Adrenal gland (tissue), 12 donors: Measurements from ENCODE around the gene GAR1. TPM values are rescaled to one million over a fixed set of nuclear protein-coding genes. Genes with fewer than 3 reads are reported as not detected.

ENCODE experiments used
- DNase-seq, 7 donors: peaks; one replicate each; pipeline ENCODE4 v3.0.0-alpha.2; 2019 to 2020
- H3K27ac ChIP-seq, 5 donors: fragments of 200-600 bp; sonication (generic) in 4 of 5; 1 replicate in 3 of 5; 2 replicates in 2 of 5; pipeline versions ENCODE4 v1.5.1 to v1.8.0; 2016 to 2020; ENCODE audit warnings: mild to moderate bottlenecking in 1 of 5
- H3K27me3 ChIP-seq: fragments of 200-600 bp; 2 replicates; pipeline ENCODE4 v1.8.0; 2021
- H3K36me3 ChIP-seq, 2 donors: fragments of 200-600 bp; replicated peaks in 1 of 2; 1 replicate in 1 of 2; 2 replicates in 1 of 2; pipeline versions ENCODE4 v1.5.1 to v1.8.0; 2018 to 2022
- H3K4me1 ChIP-seq, 2 donors: fragments of 200-600 bp; replicated peaks in 1 of 2; 1 replicate in 1 of 2; 2 replicates in 1 of 2; pipeline versions ENCODE4 v1.5.1 to v1.8.0; 2018 to 2021
- H3K4me3 ChIP-seq, 4 donors: fragments of 200-600 bp; sonication (generic) in 3 of 4; one replicate each; pipeline ENCODE4 v1.5.1; 2016 to 2018
- H3K9me3 ChIP-seq, 3 donors: fragments of 200-600 bp; sonication (generic) in 1 of 3; replicated peaks in 1 of 3; 1 replicate in 2 of 3; 2 replicates in 1 of 3; pipeline versions ENCODE4 v1.5.1 to v1.8.0; 2016 to 2021
- POLR2A ChIP-seq, 2 donors: fragments of 450-650 bp; IDR thresholded peaks; one replicate each; pipeline ENCODE4 v1.6.1; 2017; ENCODE audit warnings: antibody characterized with exemption in 2 of 2, mild to moderate bottlenecking in 2 of 2, moderate library complexity in 1 of 2
- WGBS, 4 donors: extraction: QIAGEN DNeasy Blood & Tissue Kit in 2 of 4; methylation state at CpG; one replicate each; pipeline versions ENCODE4 v1.1.5 to v1.1.7; 2013 to 2017; 5-methylcytosine and 5-hydroxymethylcytosine counted together
- intact Hi-C, 2 donors: fragments of 100-400 bp; cut with DNase I; formaldehyde crosslinking; loops; one replicate each; pipeline versions ENCODE4 v1.14.1 to v1.15.0; 2022 to 2023
- polyA plus RNA-seq, 3 donors: library from polyadenylated mRNA; stranded (reverse); fragments of 200-250 nt in 2 of 3; fragments of 350-450 nt in 1 of 3; fragmentation: Illumina TruSeq in 1 of 3; extraction: RNeasy Lipid Tissue Mini Kit (QIAGEN cat#74804) in 1 of 3; gene quantifications; one replicate each; pipeline ENCODE4 v1.2.3, GENCODE V29; 2013 to 2014
- total RNA-seq, 9 donors: library from RNA; depleted of rRNA in 4 of 9; stranded (reverse); fragments of >200 nt in 4 of 9; fragments of 120-200 nt in 1 of 9; fragmentation: NEBNext Ultra II Directional in 1 of 9; extraction: Animal tissue kit (Norgen Biotek cat#: 25700) in 1 of 9; gene quantifications; one replicate each; pipeline versions ENCODE4 v1.1.0 to v1.2.4, GENCODE V29; 2013 to 2023
- TF ChIP-seq, protein P1 (sequence below), 6 experiments: fragments of 450-650 bp in 4 of 6; fragments of 200-600 bp in 2 of 6; sonication (generic) in 1 of 6; IDR thresholded peaks; 1 replicate in 5 of 6; 2 replicates in 1 of 6; pipeline versions ENCODE4 v1.5.1 to v1.8.0; 2016 to 2021; ENCODE audit warnings: antibody characterized with exemption in 6 of 6, mild to moderate bottlenecking in 2 of 6, moderate library complexity in 1 of 6
- donor health status: healthy with polysubstance abuse.
- donor health status: Bipolar disorder and iron deficiency.
- donor health status: DM: yes; HTN: yes; CAD: no.
- donor health status: DM: no; HTN: no; CAD: no.
- donor health status: DM: no; HTN: no; CAD: no.
- donor health status: DM: yes; HTN: yes; CAD: no.

The GAR1 gene
- total and polyA plus RNA-seq, 12 donors, result 0.97 to 31.6 (median 15.0) TPM

GRCh38 chr4:109795059-109795458 is 20.5 kb upstream of the GAR1 start:
- WGBS, 4 donors, result 85 to 91% (median 88%) methylated on average over 6 of the region's 6 CpGs
- no peak overlapping the region for H3K27ac ChIP-seq
- DNase-seq, result no peak
- no peaks in the 10 kb centered on the region for H3K4me1 ChIP-seq
- H3K36me3 ChIP-seq, result no peaks in the 10 kb centered on the region
- no peak for TF ChIP-seq POLR2A (IDR thresholded peaks at IDR 0.05)
- TF ChIP-seq, protein P1, sequence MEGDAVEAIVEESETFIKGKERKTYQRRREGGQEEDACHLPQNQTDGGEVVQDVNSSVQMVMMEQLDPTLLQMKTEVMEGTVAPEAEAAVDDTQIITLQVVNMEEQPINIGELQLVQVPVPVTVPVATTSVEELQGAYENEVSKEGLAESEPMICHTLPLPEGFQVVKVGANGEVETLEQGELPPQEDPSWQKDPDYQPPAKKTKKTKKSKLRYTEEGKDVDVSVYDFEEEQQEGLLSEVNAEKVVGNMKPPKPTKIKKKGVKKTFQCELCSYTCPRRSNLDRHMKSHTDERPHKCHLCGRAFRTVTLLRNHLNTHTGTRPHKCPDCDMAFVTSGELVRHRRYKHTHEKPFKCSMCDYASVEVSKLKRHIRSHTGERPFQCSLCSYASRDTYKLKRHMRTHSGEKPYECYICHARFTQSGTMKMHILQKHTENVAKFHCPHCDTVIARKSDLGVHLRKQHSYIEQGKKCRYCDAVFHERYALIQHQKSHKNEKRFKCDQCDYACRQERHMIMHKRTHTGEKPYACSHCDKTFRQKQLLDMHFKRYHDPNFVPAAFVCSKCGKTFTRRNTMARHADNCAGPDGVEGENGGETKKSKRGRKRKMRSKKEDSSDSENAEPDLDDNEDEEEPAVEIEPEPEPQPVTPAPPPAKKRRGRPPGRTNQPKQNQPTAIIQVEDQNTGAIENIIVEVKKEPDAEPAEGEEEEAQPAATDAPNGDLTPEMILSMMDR (IDR thresholded peaks at IDR 0.05), result no peak
- no peak overlapping the region for H3K4me3 ChIP-seq
- no peaks in the 10 kb centered on the region for H3K27me3 ChIP-seq
- peaks cover 0 to 8% (median 0%) of the 10 kb centered on the region in 3 donors for H3K9me3 ChIP-seq
- intact Hi-C loops, result no loop called here

GRCh38 chr4:109798866-109799265 is 16.7 kb upstream of the GAR1 start:
- DNase-seq, result no peak
- intact Hi-C loops, result no loop called here
- H3K27me3 ChIP-seq, result no peaks in the 10 kb centered on the region
- TF ChIP-seq, protein P1 (IDR thresholded peaks at IDR 0.05), result no peak
- TF ChIP-seq POLR2A (IDR thresholded peaks at IDR 0.05), result no peak
- H3K4me1 ChIP-seq, result peaks cover 5% of the 10 kb centered on the region in 2 donors
- H3K9me3 ChIP-seq, result peaks cover 0 to 8% (median 0%) of the 10 kb centered on the region in 3 donors
- no peaks in the 10 kb centered on the region for H3K36me3 ChIP-seq
- H3K27ac ChIP-seq, result no peak overlapping the region
- no peak overlapping the region for H3K4me3 ChIP-seq

DNA sequence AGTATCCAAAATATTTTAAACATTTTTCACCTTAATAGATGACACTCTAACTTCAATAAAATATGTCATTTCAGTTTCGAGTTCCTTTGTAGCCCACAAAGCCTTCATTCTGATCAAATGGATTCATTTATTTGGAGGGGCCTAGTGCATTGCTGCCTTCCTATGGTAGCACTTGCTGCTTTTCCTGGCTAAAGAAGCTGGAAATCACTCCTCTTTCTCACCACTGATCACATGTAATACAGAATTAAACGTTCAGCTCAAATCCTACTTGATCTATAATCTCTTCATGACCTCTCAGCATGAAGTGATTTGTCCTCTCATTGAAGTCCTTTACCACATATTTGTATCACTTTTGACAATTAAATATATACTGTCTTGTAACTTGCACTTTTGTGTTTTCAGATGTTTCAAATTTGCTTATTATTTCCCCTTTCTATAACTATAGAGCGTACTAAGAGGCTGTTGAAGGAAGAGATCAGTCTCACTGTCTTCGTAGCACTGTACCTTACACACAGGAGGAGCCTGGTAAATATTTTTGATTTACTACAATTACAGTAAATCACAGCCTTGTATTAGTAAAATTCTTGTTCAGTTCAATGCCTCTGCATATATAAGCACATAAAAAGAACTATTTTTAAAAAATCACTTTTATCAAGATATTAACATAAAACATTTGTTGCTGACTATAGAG is 14.3 kb upstream of the GAR1 start:
- intact Hi-C loops, result loop anchor here (10.0 kb wide), 1 partner anchor 376 kb away; no protein-coding TSS in a partner anchor
- peaks cover 5% of the 10 kb centered on the region in 2 donors for H3K4me1 ChIP-seq
- TF ChIP-seq, protein P1 (IDR thresholded peaks at IDR 0.05), result no peak
- no peak for TF ChIP-seq POLR2A (IDR thresholded peaks at IDR 0.05)
- H3K27ac ChIP-seq, result peak overlapping the region in 3 of 5 donors; percentile 11 to 55 (median 21)
- H3K9me3 ChIP-seq, result no peaks in the 10 kb centered on the region
- H3K4me3 ChIP-seq, result peak overlapping the region in 2 of 4 donors; percentile 10 to 57
- no peaks in the 10 kb centered on the region for H3K36me3 ChIP-seq
- H3K27me3 ChIP-seq, result no peaks in the 10 kb centered on the region
- DNase-seq, result no peak
- 41 to 58% (median 45%) methylated on average over 4 of the region's 4 CpGs for WGBS, 4 donors

DNA sequence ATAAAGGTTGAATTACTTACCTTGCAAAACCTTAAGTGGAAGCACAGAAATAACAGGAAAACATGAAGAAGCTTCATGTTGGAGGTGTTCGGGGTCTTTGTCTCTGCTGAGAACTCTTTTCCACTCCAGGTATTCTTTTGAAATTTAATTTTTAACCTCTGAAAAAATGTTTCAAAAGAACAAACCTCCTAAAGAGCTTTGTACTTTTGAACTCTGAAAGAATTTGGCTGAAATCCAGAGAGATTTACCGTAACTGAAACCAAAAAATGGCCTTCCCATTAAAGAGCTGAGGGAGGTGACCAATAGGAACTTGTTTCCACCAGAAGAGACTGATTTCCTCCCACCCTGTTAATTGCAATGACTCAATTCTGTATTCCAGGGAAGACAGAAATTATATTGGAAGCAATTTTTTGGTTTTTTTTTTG is 13.7 kb upstream of the GAR1 start, which contains the start of gene CFI:
Gene CFI (minus strand): TSS at position 105 of the 425 bp plus-strand sequence. CDS start 28 bp downstream, at position 77.
- H3K27ac ChIP-seq, result peak within 1 kb of the TSS in 4 of 5 donors; percentile 11 to 55 (median 30)

More for the DNA sequence above, 13.7 kb upstream of the GAR1 start, which contains the start of gene CFI:
- TF ChIP-seq, protein P1 (IDR thresholded peaks at IDR 0.05), result no peak
- no peak for TF ChIP-seq POLR2A (IDR thresholded peaks at IDR 0.05)
- no peaks in the 10 kb centered on the region for H3K27me3 ChIP-seq
- H3K9me3 ChIP-seq, result no peaks in the 10 kb centered on the region
- intact Hi-C loops, result loop anchor here (10.0 kb wide), 1 partner anchor 377 kb away; no protein-coding TSS in a partner anchor
- peaks cover 5% of the 10 kb centered on the region in 2 donors for H3K4me1 ChIP-seq
- DNase-seq, result peak in 3 of 7 donors; percentile 8 to 30 (median 15)
- peak within 1 kb of the TSS in 2 of 4 donors; percentile 10 to 57 for H3K4me3 ChIP-seq
- 27 to 34% (median 31%) methylated on average over 2 of the region's 2 CpGs for WGBS, 4 donors
- H3K36me3 ChIP-seq, result no peaks in the 10 kb centered on the region
